Endothelial cell of umbilical vein (primary cell): Measurements from ENCODE around the gene CASP2. TPM values are rescaled to one million over a fixed set of nuclear protein-coding genes. Genes with fewer than 3 reads are reported as not detected.
"Not testable (repeated sequence)": the region's sequence is repeated elsewhere in the genome, so short reads cannot be mapped to it uniquely, and the experiment has no call there.

Experiments
- BruUV-seq: library from RNA; stranded (reverse); fragments of 400-500 nt; replicated peaks from 2 replicates; lab custom pipeline; 2021; lab: Mats Ljungman, UMichigan
- CTCF ChIA-PET: fragments of 300-600, 350-600 bp; sonication (Branson Sonifier 250); formaldehyde crosslinking; loops from one replicate; lab custom pipeline; 2021; ENCODE audit warnings: antibody characterized with exemption, inconsistent platforms; lab: Charles Lee
- POLR2A ChIA-PET: fragments of 300-600, 350-600 bp; sonication (Branson Sonifier 250); formaldehyde crosslinking; loops from one replicate; lab custom pipeline; 2021; ENCODE audit warnings: antibody characterized with exemption, inconsistent platforms; lab: Charles Lee
- DNase-seq: peaks from one replicate; pipeline ENCODE4 v3.0.0-alpha.2; 2011; ENCODE audit warnings: low read depth, low spot score
- FAIRE-seq: peaks from 2 replicates; lab custom pipeline; 2011; peaks lifted over from hg19 to GRCh38; lab: Jason Lieb, UNC
- H2AFZ ChIP-seq: 2 replicates; pipeline ENCODE4 v1.6.0; 2012; ENCODE audit warnings: low read depth, low read length, control low read depth, inconsistent platforms
- H3K27ac ChIP-seq: 2 replicates; pipeline ENCODE4 v1.5.1; 2011; ENCODE audit warnings: low read depth, mild to moderate bottlenecking, control low read depth, low read length, moderate library complexity; ENCODE audit not compliant: insufficient read depth
- H3K27me3 ChIP-seq, 2 experiments: 2 replicates each; pipeline versions ENCODE4 v1.6.0 to v1.6.1; 2011; ENCODE audit warnings: low read length in 2 of 2, mixed read lengths in 1 of 2; ENCODE audit not compliant: control insufficient read depth in 2 of 2, insufficient read depth in 2 of 2
- H3K36me3 ChIP-seq, 2 experiments: 2 replicates in 1 of 2; 3 replicates in 1 of 2; pipeline ENCODE4 v1.5.1; 2011; ENCODE audit warnings: low read length in 2 of 2, mild to moderate bottlenecking in 1 of 2, moderate library complexity in 1 of 2; ENCODE audit not compliant: control insufficient read depth in 2 of 2, insufficient read depth in 2 of 2; ENCODE audit errors: extremely low read depth in 1 of 2
- H3K4me1 ChIP-seq: 3 replicates; pipeline ENCODE4 v1.5.1; 2011; ENCODE audit warnings: mild to moderate bottlenecking, low read length; ENCODE audit not compliant: control insufficient read depth, insufficient read depth; ENCODE audit errors: extremely low read depth
- H3K4me2 ChIP-seq: 2 replicates; pipeline ENCODE4 v1.6.1; 2011; ENCODE audit warnings: low read length, control low read depth, mixed read lengths; ENCODE audit not compliant: insufficient read depth
- H3K4me3 ChIP-seq, 3 experiments: fragments of 200-600 bp in 1 of 3; sonication (generic), shearing (Covaris generic) in 1 of 3; replicated peaks in 1 of 3; 2 replicates each; pipeline ENCODE4 v1.5.1; 2011 to 2016; ENCODE audit warnings: control low read depth in 3 of 3, low read length in 3 of 3, mild to moderate bottlenecking in 2 of 3, inconsistent platforms in 1 of 3, low read depth in 1 of 3, moderate library complexity in 1 of 3; ENCODE audit not compliant: insufficient read depth in 1 of 3
- H3K79me2 ChIP-seq: 2 replicates; pipeline ENCODE4 v1.6.0; 2012; ENCODE audit warnings: low read length, inconsistent platforms; ENCODE audit not compliant: control insufficient read depth, insufficient read depth
- H3K9ac ChIP-seq: replicated peaks from 2 replicates; pipeline ENCODE3; 2011; ENCODE audit warnings: low read length, control low read depth; ENCODE audit not compliant: insufficient read depth; ENCODE audit errors: extremely low read depth
- H3K9me1 ChIP-seq: replicated peaks from 3 replicates; pipeline ENCODE4 v1.6.0; 2011; ENCODE audit warnings: mild to moderate bottlenecking, low read length; ENCODE audit not compliant: control insufficient read depth, insufficient read depth; ENCODE audit errors: extremely low read depth
- H3K9me3 ChIP-seq: replicated peaks from 2 replicates; pipeline ENCODE4 v1.5.1; 2012; ENCODE audit warnings: low read length, inconsistent platforms; ENCODE audit not compliant: control insufficient read depth, insufficient read depth
- H4K20me1 ChIP-seq: replicated peaks from 2 replicates; pipeline ENCODE3; 2011; ENCODE audit warnings: mild to moderate bottlenecking, low read length; ENCODE audit not compliant: control insufficient read depth, insufficient read depth; ENCODE audit errors: extremely low read depth
- EZH2 ChIP-seq: IDR thresholded peaks from 2 replicates; pipeline ENCODE4 v1.6.1; 2012; ENCODE audit warnings: borderline replicate concordance, low read depth, mild to moderate bottlenecking, moderate library complexity, low read length, inconsistent platforms; ENCODE audit not compliant: severe bottlenecking
- FOS ChIP-seq: IDR thresholded peaks from 2 replicates; pipeline ENCODE4 v1.6.1; 2011; ENCODE audit warnings: mild to moderate bottlenecking, low read length, moderate library complexity, borderline replicate concordance; ENCODE audit not compliant: insufficient read depth
- GATA2 ChIP-seq: IDR thresholded peaks from 2 replicates; pipeline ENCODE4 v1.7.0; 2011; ENCODE audit warnings: low read depth, mild to moderate bottlenecking, moderate library complexity, mixed read lengths, low read length; ENCODE audit not compliant: insufficient read length, insufficient read depth
- JUN ChIP-seq: IDR thresholded peaks from 2 replicates; pipeline ENCODE4 v1.6.1; 2011; ENCODE audit warnings: borderline replicate concordance, low read depth; ENCODE audit not compliant: insufficient read length, insufficient read depth
- MYC ChIP-seq: IDR thresholded peaks from one replicate; pipeline ENCODE4 v1.6.1; 2011; ENCODE audit warnings: mild to moderate bottlenecking, low read depth, low read length
- POLR2A ChIP-seq: IDR thresholded peaks from 2 replicates; pipeline ENCODE4 v1.6.1; 2012; ENCODE audit warnings: low read depth, mild to moderate bottlenecking, control low read depth, low read length
- POLR2AphosphoS5 ChIP-seq: IDR thresholded peaks from 2 replicates; pipeline ENCODE4 v1.6.1; 2012; ENCODE audit warnings: low read depth, mild to moderate bottlenecking, control low read depth, low read length, moderate library complexity; ENCODE audit not compliant: insufficient read depth
- dilution Hi-C: fragments of 300-500 bp; cut with MboI; formaldehyde crosslinking; loops from one replicate; pipeline ENCODE4 v1.15.0; 2019; ENCODE audit warnings: low sequenced_read_pairs; ENCODE audit not compliant: extremely low pct_ligation_motif_present
- intact Hi-C: fragments of 100-400 bp; cut with micrococcal nuclease; formaldehyde crosslinking; loops from one replicate; pipeline ENCODE4 v1.10.0; 2022
- polyA plus RNA-seq, 4 experiments: library from polyadenylated mRNA; depleted of rRNA in 3 of 4; stranded (reverse) in 3 of 4; unstranded in 1 of 4; fragments of >200 nt; gene quantifications; 2 replicates each; pipeline versions ENCODE4 v1.2.1 to v1.2.3, GENCODE V29; 2011 to 2012; ENCODE audit warnings: missing spikeins in 1 of 4
- total RNA-seq: library from RNA; stranded (reverse); gene quantifications from 2 replicates; pipeline ENCODE4 v1.2.3, GENCODE V29; 2021
- TF ChIP-seq, protein P1 (sequence below), 2 donors: IDR thresholded peaks; 1 replicate in 1 of 2; 2 replicates in 1 of 2; pipeline ENCODE4 v1.5.1; 2011; ENCODE audit warnings: low read length in 2 of 2, mild to moderate bottlenecking in 2 of 2, moderate library complexity in 2 of 2, control low read depth in 1 of 2, inconsistent platforms in 1 of 2, low read depth in 1 of 2; ENCODE audit not compliant: insufficient read depth in 1 of 2; ENCODE audit errors: extremely low read depth in 1 of 2
- TF ChIP-seq, protein P2 (sequence below): IDR thresholded peaks from 2 replicates; pipeline ENCODE4 v1.6.1; 2011; ENCODE audit not compliant: insufficient read depth, insufficient read length

The CASP2 gene
- total and polyA plus RNA-seq, 2 donors (not counting 3 experiments of a cell fraction or from before 2014, with no cell fraction given) = 36.3 to 57.9 TPM

DNA sequence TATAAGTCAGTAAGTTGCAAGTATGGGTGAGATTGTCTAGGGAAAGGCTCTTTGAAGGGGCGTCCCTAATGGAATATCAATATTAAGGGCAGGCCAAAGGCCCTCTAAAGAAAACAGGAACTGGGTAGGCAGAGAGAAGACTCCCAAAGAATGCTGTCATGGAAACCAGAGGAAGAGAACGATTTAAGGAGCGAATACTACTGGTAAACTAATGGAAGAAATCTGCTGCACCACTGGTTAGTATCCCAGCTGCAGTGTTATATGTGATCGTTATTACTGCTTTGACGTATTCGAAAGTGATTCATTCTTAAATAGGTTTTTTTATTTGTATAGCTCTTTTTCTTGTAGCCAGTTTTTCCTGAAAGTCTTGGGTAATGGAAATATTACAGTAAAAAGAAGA, 1.3 kb downstream of the CASP2 start:
- no TSS peak for BruUV-seq
- H2AFZ ChIP-seq = no peak overlapping the region
- H3K9ac ChIP-seq = peak overlapping the region; percentile 98
- peak overlapping the region; percentile 81 to 97 (median 91) for H3K4me3 ChIP-seq
- FAIRE-seq (peak; percentile 72), DNase-seq (no peak)
- no peaks in the 10 kb centered on the region for H3K9me1 ChIP-seq
- H4K20me1 ChIP-seq = no peaks in the 10 kb centered on the region
- H3K27ac ChIP-seq = peak overlapping the region; percentile 91
- no peaks in the 10 kb centered on the region for H3K9me3 ChIP-seq
- peaks cover 34% of the 10 kb centered on the region for H3K4me1 ChIP-seq
- dilution Hi-C loops (no loop called here), intact Hi-C loops (loop anchor here (2.0 to 5.0 kb wide), 2 partner anchors 47 to 209 kb away; no protein-coding TSS in a partner anchor)
- TF ChIP-seq MYC (no peak), GATA2 (no peak), POLR2AphosphoS5 (no peak), POLR2A (no peak), FOS (no peak), JUN (no peak), EZH2 (no peak)
- TF ChIP-seq, protein P1, sequence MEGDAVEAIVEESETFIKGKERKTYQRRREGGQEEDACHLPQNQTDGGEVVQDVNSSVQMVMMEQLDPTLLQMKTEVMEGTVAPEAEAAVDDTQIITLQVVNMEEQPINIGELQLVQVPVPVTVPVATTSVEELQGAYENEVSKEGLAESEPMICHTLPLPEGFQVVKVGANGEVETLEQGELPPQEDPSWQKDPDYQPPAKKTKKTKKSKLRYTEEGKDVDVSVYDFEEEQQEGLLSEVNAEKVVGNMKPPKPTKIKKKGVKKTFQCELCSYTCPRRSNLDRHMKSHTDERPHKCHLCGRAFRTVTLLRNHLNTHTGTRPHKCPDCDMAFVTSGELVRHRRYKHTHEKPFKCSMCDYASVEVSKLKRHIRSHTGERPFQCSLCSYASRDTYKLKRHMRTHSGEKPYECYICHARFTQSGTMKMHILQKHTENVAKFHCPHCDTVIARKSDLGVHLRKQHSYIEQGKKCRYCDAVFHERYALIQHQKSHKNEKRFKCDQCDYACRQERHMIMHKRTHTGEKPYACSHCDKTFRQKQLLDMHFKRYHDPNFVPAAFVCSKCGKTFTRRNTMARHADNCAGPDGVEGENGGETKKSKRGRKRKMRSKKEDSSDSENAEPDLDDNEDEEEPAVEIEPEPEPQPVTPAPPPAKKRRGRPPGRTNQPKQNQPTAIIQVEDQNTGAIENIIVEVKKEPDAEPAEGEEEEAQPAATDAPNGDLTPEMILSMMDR (IDR thresholded peaks at IDR 0.05; ENCODE audit: extremely low read depth in 1 of 2, insufficient read depth in 1 of 2, low read depth in 1 of 2, low read length in 2 of 2) = no peak
- TF ChIP-seq, protein P2, sequence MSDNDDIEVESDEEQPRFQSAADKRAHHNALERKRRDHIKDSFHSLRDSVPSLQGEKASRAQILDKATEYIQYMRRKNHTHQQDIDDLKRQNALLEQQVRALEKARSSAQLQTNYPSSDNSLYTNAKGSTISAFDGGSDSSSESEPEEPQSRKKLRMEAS = no peak
- H3K36me3 ChIP-seq = peaks cover 9 to 16% of the 10 kb centered on the region in 2 experiments
- H3K27me3 ChIP-seq = no peaks in the 10 kb centered on the region
- POLR2A ChIA-PET = interaction anchor here (0.7 to 1.0 kb wide), 2 partner anchors 91 to 100 kb away, joined by 7 to 8 read pairs; no protein-coding TSS in a partner anchor
- H3K79me2 ChIP-seq = peaks cover 36% of the 10 kb centered on the region
- CTCF ChIA-PET = interaction anchor here (0.9 to 1.7 kb wide), 3 partner anchors 26 to 91 kb away, joined by 3 to 5 read pairs (median 4); partner anchors contain the start of gene GSTK1
- H3K4me2 ChIP-seq = peak overlapping the region; percentile 68

DNA sequence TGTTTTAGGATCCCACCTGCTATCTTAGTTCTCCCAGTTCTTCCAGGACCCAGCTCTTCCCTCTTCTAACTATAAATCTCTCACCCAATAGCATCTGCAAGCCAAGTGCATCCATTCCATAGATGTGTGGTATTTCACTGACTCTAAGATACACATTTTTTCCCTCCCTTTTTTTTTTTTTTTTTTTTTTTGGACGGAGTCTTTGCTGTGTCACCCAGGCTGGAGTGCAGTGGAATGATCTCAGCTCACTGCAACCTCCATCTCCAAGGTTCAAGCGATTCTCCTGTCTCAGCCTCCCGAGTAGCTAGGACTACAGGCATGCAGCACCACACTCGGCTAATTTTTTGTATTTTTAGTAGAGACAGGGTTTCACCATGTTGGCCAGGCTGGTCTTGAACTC, 1.7 kb downstream of the CASP2 start:
- H3K4me3 ChIP-seq = peak overlapping the region in 2 of 3 experiments; percentile 81 to 97
- dilution Hi-C loops = not testable (repeated sequence)
- intact Hi-C loops = loop anchor here (2.0 to 5.0 kb wide), 2 partner anchors 48 to 209 kb away; no protein-coding TSS in a partner anchor

More for the DNA sequence above, 1.7 kb downstream of the CASP2 start:
- peaks cover 36% of the 10 kb centered on the region for H3K79me2 ChIP-seq
- H3K4me2 ChIP-seq = peak overlapping the region; percentile 68
- H2AFZ ChIP-seq, BruUV-seq, H3K9me1 ChIP-seq, H3K27me3 ChIP-seq, DNase-seq, FAIRE-seq, H4K20me1 ChIP-seq, H3K9me3 ChIP-seq: not testable (repeated sequence)
- H3K9ac ChIP-seq = peak overlapping the region; percentile 98
- ChIA-PET CTCF (interaction anchor here (0.9 to 1.7 kb wide), 5 partner anchors 10 to 90 kb away, joined by 3 to 5 read pairs (median 3); partner anchors contain the start of gene GSTK1), POLR2A (interaction anchor here (0.7 to 1.0 kb wide), 2 partner anchors 90 to 99 kb away, joined by 7 to 8 read pairs; no protein-coding TSS in a partner anchor)
- peaks cover 13 to 20% of the 10 kb centered on the region in 2 experiments for H3K36me3 ChIP-seq
- H3K27ac ChIP-seq = peak overlapping the region; percentile 91
- H3K4me1 ChIP-seq = peaks cover 38% of the 10 kb centered on the region
